Fibroblast of villous mesenchyme (primary cell): ENCODE measurements around the gene ATP6V0A1. TPM values are rescaled to one million over a fixed set of nuclear protein-coding genes. Genes with fewer than 3 reads are reported as not detected.
"Not testable (repeated sequence)": the region's sequence is repeated elsewhere in the genome, so short reads cannot be mapped to it uniquely, and the experiment has no call there.

Experiments
- DNase-seq: peaks from one replicate; pipeline ENCODE4 v3.0.0-alpha.2; 2010; ENCODE audit warnings: low read depth
- H3K4me3 ChIP-seq: 2 replicates; pipeline ENCODE4 v1.5.1; 2011; ENCODE audit warnings: low read depth, mild to moderate bottlenecking, low read length
- total RNA-seq: library from RNA; depleted of rRNA; stranded (reverse); fragments of >200 nt; gene quantifications from 2 replicates; pipeline ENCODE4 v1.2.3, GENCODE V29; 2012
- TF ChIP-seq, protein P1 (sequence below): IDR thresholded peaks from 2 replicates; pipeline ENCODE4 v1.5.1; 2012; ENCODE audit warnings: low read depth, mild to moderate bottlenecking, low read length; ENCODE audit not compliant: insufficient read depth

The ATP6V0A1 gene
- total RNA-seq, 1 donor, result 82.5 TPM

GRCh38 chr17:42414704-42415409 is 43.8 kb upstream of the ATP6V0A1 start:
- no peak overlapping the region for H3K4me3 ChIP-seq
- TF ChIP-seq, protein P1, sequence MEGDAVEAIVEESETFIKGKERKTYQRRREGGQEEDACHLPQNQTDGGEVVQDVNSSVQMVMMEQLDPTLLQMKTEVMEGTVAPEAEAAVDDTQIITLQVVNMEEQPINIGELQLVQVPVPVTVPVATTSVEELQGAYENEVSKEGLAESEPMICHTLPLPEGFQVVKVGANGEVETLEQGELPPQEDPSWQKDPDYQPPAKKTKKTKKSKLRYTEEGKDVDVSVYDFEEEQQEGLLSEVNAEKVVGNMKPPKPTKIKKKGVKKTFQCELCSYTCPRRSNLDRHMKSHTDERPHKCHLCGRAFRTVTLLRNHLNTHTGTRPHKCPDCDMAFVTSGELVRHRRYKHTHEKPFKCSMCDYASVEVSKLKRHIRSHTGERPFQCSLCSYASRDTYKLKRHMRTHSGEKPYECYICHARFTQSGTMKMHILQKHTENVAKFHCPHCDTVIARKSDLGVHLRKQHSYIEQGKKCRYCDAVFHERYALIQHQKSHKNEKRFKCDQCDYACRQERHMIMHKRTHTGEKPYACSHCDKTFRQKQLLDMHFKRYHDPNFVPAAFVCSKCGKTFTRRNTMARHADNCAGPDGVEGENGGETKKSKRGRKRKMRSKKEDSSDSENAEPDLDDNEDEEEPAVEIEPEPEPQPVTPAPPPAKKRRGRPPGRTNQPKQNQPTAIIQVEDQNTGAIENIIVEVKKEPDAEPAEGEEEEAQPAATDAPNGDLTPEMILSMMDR, result no peak
- DNase-seq, result no peak

GRCh38 chr17:42417981-42418380 is 40.7 kb upstream of the ATP6V0A1 start:
- not testable (repeated sequence) for H3K4me3 ChIP-seq, DNase-seq

DNA sequence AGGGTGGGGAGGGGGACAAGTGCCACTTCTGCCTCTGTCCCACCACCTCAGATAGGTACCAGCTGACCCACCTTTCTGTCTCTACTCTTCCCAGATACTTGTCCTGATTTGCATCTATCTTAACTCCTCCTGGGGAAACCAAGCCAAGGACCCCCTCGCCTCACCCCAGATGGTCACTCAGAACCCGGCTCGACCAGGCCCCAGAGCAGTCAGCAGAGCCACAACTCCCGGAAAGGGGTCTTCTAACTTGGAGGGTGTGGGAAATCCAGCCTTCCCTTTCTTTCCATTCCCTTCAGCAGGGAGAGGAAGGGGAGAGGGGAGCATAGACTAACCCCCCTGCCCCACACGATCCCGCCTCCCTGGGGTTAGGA is 37.6 kb upstream of the ATP6V0A1 start:
- H3K4me3 ChIP-seq, result peak overlapping the region; percentile 90
- TF ChIP-seq, protein P1, result no peak
- DNase-seq, result no peak

DNA sequence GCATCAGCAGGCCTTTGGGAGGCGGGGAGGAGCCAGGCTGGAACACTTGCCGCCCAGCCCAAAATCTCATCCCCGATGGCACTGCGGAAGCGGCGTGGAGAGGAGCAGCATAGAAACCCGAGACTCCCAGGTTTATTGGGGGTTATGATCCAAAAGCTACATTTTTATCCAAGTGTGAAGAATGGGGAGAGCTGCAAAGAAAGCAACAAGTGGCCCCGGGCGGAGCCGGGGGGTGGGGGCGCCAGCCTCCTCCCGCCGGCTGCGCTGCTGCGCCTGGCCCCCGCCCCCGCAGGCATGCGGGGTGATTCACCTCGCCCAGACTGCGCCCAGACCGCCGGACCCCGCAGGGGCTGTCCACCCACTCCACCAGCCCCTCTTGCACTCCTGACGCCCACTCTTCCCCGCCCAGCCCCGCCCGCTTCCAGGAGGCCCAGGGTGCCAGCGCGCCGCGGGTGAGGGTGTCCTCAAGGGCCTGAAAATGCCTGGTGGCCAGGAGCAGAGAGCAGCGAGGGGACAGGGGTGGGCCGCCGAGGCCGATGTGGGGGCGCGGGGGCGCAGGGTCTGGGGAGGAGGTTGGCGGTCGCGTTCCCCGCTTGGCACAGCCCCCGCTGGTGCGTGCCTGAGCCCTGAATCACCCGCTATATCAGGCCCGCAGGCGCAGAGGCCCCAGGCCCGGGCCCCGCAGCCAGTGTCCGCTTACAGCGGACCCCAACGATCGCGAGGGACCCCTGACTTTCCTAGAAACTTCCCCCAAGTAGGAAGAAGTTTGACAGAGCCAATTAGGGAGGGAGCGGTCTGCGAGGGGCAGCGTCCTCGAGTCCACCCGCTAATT is 37.0 kb upstream of the ATP6V0A1 start:
- TF ChIP-seq, protein P1, result no peak
- peak overlapping the region; percentile 90 for H3K4me3 ChIP-seq
- peak; percentile 60 for DNase-seq

GRCh38 chr17:42422412-42422957 is 36.2 kb upstream of the ATP6V0A1 start:
- peak; percentile 32 for DNase-seq
- TF ChIP-seq, protein P1, result no peak
- peak overlapping the region; percentile 90 for H3K4me3 ChIP-seq

DNA sequence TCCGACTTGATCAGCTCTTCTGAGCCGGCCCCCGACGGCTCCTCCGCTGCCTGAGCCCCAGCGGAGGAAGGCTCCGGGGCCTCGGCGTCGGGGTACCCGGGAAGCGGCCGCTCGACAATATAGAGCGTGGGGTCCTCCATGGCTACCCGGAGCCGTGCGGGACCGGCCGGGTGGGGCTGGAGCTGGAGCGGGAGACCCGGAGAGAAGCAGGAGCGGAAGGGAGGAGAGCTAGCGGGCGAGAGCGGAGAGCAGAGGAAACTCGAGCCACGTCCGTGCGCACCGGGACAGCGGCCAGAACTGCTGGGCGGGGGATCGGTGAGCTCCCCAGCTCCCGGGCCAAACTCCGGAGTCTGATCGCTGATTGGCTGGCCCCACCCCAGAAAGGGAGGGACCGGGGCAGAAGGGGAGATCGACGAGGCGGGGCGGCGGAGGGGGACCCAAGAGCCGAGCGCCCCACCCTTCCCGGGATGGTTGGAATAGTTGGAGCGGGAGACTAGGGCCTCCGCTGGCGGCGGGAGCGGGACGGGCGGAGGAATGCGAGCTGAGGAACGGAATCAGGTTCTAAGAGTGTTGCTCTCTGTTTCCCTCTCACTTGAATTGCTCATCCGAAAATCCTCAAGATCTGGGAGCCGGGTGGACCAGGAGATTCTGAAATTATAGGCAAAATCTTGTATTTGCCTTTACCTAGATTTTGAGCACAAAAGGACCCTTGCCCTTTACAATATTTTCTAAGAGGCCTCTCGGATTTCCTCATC is 35.5 kb upstream of the ATP6V0A1 start, which contains the start of gene CAVIN1:
Gene CAVIN1, minus strand, starts transcription at position 299 of the 755 bp plus-strand sequence. Its CDS starts 159 bp downstream, at position 140.
- peak; percentile 98 for DNase-seq
- H3K4me3 ChIP-seq, result peak within 1 kb of the TSS; percentile 90
- TF ChIP-seq, protein P1, result no peak
